GM12801 (cell line): ENCODE measurements around the gene NAPEPLD.

Experiments
- CTCF ChIP-seq: IDR thresholded peaks from one replicate; pipeline ENCODE4 v1.5.1; 2011; ENCODE audit warnings: control low read depth; ENCODE audit not compliant: insufficient read length; ENCODE audit errors: extremely low read depth

NAPEPLD gene

DNA sequence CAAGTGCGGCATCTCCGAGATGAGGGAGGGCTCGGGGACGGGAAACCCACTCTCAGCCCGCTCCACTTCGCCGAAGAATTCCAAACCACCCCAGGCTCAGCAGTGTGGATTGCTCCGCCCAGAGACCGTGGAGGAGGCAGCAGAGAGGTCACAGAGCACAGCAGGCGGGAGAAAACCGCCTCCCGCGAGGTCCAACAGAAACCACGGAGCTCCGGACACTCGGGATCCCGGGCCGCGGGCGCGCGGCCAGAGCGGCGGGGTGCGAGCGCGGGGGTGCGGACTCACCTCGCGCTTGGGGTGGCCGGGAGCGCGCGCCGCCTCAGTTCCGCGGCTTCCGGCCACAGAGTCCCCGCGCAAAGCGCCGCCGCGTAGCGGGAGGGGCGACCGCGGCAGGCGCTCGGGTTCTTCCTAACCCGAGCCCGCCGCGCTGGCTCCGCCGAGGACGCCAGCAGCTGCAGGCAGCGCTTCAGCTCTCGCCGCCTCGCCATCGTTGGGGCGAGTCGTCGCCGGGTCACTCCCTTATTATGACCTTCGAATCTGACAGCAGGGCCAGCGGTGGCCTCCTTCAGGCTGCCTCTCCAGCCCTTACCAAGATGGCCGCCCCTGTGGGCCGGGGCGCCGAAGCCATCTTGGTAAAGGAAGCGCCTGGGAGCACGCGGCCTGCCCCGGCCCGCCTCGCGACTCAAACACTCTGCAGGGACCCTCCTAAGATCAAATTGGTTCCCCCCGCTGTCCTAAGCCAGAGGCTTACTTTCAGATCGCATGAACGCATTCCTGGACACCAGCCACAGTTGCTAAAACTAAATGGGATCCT, at the start of gene NAPEPLD:
Gene NAPEPLD, minus strand, starts transcription at position 106 of the 814 bp plus-strand sequence. CDS start 20,323 bp downstream, outside the sequence.
- TF ChIP-seq CTCF = no peak

DNA sequence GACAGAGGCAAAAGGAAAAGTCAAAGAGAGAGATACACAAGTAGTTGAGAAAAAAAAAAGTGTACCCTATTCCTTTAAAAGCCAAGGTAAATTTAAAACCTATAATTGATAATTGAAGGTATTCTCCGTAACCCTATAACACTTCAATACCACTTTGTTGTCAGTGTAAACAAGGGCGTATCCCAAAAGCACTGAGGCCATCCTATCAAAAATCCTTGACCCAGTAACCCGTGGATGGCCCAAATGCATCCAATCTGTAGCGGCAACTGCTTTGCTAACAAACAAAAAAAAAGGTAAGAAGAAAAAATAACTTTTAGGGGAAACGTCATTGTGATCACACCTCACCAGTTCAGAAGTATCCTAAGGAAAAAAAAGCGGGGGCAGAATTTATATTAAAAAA, 5.1 kb upstream of the NAPEPLD start:
- no peak for TF ChIP-seq CTCF

GRCh38 chr7:103150192-103150591, 1.3 kb upstream of the NAPEPLD start:
- TF ChIP-seq CTCF = no peak

- no peak for TF ChIP-seq CTCF
Observed at GRCh38 chr7:103149808-103150180, 895 bp upstream of the NAPEPLD start.

- TF ChIP-seq CTCF = no peak
Observed at GRCh38 chr7:103148131-103148993, 537 bp downstream of the NAPEPLD start.

- TF ChIP-seq CTCF = no peak
Observed at GRCh38 chr7:103143868-103144267, 5.0 kb downstream of the NAPEPLD start.

GRCh38 chr7:103142494-103142893, 6.4 kb downstream of the NAPEPLD start:
- TF ChIP-seq CTCF = no peak
